ENCODE results near the gene NOP53.
A peak's percentile ranks its signal among the peaks of the same experiment; 100 is the strongest.
"Not testable (repeated sequence)": the region's sequence is repeated elsewhere in the genome, so short reads cannot be mapped to it uniquely, and the experiment has no call there.

NOP53 gene

DNA sequence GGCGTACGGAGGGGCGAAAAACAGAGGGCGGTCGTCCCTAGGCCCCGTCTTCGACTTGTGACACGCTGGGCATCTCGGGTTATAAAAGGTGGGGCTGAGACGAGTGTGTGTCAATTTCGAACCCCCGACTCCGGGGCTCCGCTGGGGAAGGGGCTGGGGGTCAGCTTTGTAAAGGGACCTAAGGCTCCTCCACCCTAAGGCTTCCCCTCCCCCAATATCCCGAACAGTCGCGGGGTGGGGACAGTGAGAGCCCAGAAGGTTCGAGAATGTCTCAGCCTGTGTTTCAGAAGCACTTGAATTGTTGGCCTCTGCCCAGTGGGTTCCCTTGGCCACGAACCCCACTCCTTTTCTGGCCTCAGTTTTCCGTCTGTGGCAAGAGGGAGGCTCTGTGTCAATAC lies 33.6 kb downstream of the NOP53 start:
- DNase-seq = peak; percentile 22

DNA sequence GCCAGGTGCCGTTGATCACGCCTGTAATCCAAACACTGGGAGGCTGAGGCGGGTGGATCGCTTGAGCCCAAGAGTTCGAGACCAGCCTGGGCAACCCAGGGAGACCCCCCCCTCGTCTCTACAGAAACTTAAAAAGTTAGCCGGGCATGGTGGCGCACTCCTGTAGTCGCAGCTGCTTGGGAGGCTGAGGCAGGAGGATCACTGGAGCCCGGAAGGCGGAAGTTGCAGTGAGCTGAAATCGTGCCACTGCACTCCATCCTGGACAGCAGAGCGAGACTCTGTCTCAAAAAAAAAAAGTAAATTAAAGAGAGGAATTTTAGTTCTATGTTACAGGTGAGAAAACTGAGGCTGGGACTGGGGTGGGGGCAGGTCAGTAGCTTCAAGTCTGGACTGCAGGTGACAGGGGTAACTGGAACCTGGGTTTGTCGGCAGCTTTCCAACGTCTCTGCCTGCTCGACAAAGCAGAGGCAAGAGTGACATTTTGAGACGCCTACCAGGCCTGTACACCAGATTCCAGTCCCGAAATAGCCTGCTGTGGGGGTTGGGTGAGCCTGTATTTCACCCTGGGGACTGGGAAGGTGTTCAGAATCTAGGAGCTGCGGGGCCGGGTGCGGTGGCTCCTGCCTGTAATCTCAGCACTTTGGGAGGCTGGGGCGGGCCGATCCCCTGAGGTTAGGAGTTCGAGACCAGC lies 34.3 kb downstream of the NOP53 start:
- no peak for DNase-seq

DNA sequence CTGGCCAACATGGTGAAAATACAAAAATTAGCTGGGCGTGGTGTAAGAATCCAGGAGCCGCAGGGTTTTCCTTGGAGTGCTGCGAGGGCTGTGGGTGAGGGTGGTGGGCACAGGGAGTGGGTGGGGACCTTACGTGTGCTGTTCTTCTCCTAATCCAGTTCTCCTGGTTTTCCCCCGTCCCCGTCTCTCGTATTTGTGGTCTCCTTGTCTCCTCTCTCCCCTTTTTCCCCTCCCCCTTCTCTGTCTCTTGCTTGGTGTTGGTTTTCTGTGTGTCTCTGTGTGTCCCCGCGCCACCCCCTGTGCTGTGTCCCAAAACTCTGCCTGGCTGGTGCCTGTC lies 34.8 kb downstream of the NOP53 start:
- DNase-seq = no peak

DNA sequence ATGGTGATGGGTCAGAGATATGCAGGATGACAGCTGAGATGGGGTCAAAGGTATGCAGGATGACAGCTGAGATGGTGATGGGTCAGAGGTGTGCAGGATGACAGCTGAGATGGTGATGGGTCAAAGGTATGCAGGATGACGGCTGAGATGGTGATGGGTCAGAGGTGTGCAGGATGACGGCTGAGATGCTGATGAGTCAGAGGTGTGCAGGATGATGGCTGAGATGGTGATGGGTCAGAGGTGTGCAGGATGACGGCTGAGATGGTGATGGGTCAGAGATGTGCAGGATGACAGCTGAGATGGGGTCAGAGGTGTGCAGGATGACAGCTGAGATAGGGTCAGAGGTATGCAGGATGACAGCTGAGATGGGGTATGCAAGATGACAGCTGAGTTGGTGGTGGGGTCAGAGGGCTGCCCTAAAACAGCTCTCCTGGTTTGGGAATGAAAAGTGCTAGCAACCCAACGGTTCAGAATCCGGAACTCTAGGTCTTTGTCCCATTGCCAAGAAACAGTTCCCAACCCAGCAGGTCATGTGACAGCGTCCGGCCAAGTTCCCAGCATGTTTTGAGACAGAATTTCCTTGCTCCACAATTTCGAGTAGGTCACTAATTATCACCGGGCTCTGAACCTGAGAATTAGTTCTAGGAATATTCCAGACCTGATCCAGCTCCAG lies 36.4 kb downstream of the NOP53 start:
- DNase-seq = no peak

DNA sequence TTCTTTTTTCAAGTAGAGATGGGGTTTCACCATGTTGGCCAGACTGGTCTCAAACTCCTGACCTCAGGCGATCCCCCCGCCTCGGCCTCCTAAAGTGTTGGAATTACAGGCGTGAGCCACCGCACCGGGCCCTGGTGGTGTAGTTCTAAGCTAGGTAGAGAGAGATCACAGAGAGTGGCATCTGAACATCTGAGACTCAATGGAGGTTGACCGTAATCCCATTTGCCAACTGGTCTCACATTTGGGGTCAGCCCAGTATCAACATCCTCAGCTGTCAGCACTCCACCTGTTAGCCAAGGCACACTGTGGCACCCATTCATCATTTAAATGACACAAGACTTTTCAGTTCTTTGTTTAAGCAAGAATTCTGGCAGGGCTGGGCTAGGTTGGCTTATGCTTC lies 41.2 kb downstream of the NOP53 start:
- no peak for DNase-seq

DNA sequence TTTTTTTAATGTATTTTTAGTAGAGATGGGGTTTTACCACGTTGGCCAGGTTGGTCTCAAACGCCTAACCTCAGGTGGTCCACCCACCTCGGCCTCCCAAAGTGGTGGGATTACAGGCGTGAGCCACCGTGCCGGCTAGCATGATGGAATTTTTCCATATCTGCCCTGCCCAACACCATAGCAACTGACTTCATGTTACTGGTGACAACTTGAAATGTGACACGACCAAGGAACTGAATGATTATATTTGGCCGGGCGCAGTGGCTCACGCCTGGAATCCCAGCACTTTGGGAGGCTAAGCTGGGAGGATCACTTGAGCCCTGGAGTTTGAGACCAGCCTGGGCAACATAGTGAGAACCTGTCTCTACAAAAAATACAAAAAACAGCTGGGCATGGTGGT lies 42.0 kb downstream of the NOP53 start:
- DNase-seq = not testable (repeated sequence)

DNA sequence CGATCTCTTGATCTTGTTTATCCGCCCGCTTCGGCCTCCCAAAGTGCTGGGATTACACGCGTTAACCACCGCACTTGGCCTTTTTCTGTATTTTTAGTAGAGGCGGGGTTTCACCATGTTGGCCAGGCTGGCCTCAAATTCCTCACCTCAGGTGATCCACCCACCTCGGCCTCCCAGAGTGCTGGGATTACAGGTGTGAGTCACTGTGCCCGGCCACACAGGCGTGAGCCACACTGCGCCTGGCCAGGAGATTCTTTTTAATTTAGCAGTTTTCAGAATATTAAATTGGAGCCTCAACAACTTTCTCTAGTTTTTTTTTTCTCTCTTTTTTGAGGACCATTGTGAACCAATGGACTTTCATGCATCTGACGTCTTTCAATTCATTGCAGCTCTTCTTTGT lies 44.5 kb downstream of the NOP53 start:
- DNase-seq = not testable (repeated sequence)

DNA sequence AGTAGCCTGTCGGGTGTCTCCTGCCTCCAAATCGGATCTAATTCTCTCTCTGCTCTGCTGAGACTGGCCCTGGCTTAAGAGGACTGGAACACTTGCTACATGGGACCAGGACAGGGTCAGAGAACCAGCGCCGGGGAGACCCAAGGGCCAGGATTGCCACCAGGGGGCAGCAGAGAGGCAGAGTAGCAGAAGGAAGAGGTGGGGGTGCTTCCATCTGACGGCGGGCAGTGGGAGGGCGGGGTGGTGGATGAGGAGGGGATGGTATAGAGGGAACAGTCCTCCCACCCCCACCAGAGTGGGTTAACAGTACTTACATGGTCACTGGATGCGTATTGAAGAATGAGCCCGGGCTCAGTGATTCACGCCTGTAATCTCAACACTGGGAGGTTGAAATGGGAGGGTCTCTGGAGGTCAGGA lies 45.1 kb downstream of the NOP53 start:
- peak; percentile 90 for DNase-seq

DNA sequence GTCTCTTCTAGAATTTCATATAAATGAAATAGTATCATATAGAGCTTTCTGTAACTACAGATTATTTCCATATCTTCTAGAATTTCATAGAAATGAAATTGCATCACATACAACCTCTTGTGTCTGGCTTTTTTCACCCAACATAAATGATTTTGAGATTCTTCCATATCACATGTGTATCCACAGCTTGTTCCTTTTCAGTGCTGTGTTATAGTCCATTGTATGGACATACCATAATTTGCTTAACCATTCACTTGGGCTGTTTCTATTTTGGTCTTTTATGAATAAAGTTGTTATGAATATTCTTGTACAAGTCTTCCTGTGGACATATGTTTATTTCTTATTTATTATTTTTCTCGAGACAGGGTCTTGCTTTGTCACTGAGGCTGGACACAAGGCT lies 47.3 kb downstream of the NOP53 start:
- DNase-seq = no peak

DNA sequence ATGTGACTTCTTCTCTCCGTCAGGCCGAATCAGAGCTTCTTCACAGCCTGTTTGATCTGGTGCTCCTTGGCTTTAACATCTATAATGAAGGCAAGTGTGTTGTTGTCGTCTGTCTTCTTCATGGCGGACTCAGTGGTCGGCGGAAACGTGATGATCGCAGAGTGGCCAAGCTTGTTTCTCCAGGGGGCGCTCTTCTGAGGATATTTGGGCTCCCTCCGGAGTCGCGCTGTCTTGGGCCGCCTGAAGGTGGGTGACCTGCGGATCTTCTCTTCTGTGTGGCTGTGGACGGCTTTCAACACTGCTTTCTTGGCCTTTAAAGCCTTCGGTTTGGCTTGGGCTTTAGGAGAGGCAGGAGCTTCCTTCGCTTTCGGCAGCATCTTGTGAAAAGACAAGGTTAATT lies 49.2 kb downstream of the NOP53 start:
- no peak for DNase-seq

DNA sequence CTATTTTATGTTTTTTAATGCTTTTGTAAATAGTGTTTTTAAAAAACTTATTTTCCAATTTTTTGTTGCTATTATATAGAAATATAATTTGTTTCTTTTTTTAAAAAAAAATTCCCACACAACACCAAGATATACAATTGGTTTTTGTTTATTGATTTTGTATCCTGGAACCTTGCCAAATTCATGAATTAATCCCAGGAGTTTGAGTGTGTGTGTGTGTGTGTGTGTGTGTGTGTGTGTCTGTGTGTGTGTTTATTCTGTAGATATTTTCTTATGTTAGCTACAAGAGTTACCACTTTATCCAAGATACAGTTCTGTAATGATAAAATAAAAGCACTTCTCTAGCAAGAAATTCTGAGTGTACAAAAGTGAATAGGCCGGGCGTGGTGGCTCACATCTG lies 51.4 kb downstream of the NOP53 start:
- no peak for DNase-seq

DNA sequence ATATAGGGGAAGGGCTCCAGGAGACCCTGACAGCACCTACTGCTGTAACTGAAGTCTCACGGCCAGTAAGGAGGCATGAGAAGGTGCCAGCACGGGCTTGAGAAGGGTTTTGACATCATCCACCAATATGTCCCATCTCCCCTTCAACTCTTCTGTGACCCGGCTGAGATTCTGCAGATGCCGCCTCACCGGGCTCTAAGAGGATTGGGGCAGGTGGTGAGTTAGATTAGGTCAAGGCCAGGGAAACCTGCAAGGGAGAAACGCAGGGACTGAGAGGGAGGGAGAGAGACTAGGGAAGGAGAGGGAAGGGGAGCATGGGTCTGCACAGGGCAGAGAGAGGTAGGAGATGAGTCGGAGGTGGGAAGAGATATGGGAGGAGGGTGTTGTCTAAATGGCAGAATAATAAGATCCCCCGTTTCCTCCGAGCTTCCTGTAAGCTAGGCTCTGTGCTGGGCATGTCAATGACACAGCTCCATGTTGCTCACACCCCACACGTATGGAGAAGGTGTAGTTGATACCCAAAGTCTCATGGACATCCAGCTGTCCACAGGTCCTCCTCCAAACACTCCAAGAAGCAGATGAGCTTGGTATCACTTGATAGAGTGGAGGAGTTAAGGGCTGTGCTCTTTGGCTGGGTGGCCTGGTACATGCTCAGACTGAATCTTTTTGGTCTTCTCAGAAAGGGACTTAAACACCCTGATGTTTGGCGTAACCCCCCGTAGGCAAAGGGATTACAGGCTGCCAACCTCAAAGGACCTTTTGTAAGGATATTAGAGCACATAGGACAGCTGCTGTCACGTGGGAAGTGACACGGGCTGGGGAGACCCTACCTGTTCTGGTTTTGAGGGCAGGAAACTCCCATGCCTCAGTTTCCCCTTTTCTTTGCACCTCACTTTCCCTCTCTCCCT lies 52.9 kb downstream of the NOP53 start:
- DNase-seq = no peak

DNA sequence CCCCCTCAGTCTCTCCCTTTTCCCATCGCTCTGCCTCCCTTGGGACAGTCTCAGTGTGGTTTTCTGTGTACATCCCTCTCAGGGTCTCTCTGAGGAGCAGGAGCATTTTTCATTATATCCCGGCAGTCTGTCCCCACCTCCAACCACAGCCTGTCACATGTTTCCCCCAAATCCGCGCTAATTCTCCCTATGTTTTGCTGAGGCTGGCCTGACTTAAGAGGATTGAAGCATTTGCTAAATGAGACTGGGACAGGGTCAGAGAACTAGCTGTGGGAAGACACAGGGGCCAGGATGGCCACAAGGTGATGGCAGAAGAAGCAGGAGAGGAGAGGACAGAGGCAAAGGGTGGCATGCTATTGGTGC lies 53.5 kb downstream of the NOP53 start:
- no peak for DNase-seq

DNA sequence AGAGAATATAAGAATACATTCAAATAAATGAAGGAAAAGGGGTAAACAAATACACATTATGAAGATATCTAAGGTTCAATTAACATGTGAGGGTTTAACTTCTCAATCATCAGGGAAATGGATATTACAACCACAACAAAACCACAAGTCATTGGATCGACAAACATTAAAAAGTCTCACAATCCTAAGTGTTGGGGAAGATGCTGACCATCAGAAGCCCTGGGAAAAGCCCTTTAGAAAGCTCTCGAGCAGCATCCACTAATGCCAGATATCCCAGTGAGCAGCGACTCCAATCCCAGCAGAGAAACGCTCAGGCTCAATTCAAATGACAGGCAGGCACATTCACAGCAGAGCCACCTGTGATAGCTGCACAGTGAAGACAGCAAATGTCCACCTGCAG lies 55.9 kb downstream of the NOP53 start:
- DNase-seq = no peak

DNA sequence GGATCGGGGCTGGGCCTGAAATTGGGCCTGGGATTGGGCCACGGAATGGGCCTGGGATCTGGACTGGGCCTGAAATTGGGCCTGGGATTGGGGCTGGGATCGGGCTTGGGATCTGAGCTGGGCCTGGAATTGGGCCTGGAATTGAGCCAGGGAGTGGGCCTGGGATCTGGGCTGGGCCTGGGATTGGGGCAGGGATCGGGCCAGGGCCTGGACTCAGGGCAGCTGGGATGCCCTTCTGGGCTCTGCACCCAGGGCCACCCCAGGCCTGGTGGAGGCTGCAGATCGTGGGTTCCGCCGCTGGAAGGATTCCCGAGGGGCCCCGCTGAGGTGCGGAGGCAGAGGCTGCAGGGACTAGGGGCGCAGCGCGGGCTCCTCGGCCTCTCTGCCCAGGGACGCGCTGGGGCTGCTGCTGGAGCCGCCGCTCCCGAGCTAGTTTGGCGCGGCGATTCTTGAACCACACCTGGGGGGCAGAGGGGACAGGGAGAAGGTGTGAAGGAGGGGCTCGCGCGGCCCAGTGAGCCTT lies 57.2 kb downstream of the NOP53 start:
- DNase-seq = no peak

DNA sequence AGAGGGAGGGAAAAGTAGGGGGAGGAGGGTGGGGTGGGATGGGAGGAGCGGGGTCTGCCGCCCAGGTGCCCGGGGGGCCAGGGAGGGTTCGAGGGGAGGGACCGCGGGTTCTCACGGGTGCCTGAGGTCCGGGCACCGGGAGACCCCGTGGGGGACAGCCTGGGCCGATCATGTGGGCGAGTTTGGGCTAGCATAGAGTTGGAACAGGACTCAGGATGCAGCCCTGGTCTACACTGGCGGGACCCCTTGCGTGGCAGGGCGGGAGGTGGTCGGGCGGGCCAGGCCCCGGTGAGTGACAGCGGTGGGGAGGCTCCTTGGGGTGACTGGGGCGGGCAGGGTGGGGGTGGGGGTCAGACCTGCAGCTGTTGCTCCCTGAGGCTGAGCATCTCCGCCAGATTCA lies 57.8 kb downstream of the NOP53 start:
- DNase-seq = not testable (repeated sequence)

DNA sequence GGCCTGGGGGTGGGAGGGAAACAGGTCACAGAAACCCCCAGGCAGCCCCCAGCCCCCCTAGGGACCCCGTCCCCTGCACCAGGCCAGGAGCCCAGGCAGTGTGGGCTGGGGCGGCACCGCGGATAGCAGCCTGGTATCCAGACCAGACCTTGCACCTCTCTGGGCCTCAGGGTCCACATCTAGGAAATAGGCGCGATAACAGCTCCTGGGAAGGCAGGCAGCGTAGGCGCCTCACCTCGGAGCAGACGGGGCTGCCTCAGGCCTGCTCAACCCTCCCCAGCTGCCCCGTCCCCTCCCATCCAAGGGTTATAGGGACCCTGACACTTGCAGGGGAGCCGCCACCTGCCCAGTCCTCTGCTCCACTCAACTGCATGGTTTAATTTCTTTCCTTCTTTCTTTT lies 58.3 kb downstream of the NOP53 start:
- DNase-seq = not testable (repeated sequence)

DNA sequence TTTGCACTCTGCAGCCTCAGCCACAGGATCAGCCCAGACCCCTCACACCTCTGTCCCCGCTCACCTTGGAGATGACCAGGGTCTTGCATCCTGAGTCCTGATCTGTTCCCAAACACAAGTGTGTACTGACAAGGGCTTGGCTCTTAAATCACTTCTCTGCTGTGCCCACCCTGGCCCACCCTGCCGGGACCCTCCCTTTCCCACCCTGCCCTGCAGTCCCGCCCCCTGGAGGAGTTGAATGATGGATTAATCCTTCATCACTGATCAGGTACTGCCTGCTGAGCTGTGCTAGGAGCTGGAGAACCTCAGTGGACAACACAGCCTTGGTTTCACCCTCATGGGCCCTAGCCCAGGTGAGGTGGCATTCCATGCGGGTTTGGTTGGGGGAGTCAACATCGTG lies 59.1 kb downstream of the NOP53 start, which contains the start of gene TPRX1:
Gene TPRX1 (minus strand): TSS at position 101 of the 400 bp plus-strand sequence. CDS start 12 bp downstream, at position 89.
- DNase-seq = not testable (repeated sequence)

DNA sequence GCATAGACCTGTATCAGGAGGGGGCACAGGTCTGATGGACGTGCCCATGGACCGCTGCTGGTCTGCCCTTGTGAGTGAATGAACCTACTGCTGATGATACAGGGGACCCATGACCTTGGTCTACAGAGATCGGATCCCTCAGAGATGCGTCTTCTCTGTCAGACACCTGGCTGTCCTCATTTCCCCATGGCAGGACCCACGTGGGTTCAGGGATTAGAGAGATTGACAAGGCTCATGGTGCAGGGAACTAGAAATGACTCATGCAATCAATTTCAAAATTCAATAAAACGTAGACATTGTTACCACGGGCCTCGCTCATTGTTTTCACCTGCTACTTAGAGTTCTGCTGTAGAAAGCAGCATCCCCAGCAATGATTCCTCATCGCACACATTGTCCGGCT lies 60.0 kb downstream of the NOP53 start:
- DNase-seq = no peak

DNA sequence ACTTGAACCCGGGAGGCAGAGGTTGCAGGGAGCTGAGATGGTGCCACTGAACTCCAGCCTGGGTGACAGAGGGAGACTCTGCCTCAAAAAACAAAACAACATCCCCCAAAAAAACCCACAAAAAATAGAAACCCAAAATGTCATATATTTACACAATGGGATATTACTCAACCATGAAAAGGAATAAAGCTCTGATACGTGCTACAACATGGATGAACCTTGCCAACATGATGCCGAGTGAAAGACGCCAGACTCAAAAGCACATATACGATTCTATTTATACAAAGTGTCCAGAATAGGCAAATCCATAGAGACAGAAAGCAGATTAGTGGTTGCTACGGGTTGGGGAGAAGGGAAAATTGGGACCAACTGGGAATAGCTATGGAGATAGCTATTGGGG lies 61.1 kb downstream of the NOP53 start:
- no peak for DNase-seq
